GM12878 (cell line): ENCODE results near the gene DEUP1. TPM values are rescaled to one million over a fixed set of nuclear protein-coding genes. Genes with fewer than 3 reads are reported as not detected.

Source experiments
- ATAC-seq: fragments of 200-7000 bp; cut with Tn5 transposase; 3 replicates; pipeline ENCODE4 v1.9.1; 2020; ENCODE audit warnings: mild to moderate bottlenecking, moderate library complexity
- BruUV-seq: library from RNA; stranded (reverse); fragments of 400-500 nt; replicated peaks from 2 replicates; lab custom pipeline; 2021; lab: Mats Ljungman, UMichigan
- CTCF ChIA-PET: fragments of 300-600 bp; sonication (Branson Sonifier 250); formaldehyde crosslinking; extraction: SDS; loops from one replicate; lab custom pipeline; 2021; ENCODE audit warnings: inconsistent platforms; lab: Yijun Ruan, JAX
- POLR2A ChIA-PET: fragments of 350-600 bp; formaldehyde crosslinking; extraction: SDS; loops from one replicate; lab custom pipeline; 2021; ENCODE audit warnings: inconsistent platforms; lab: Charles Lee
- RAD21 ChIA-PET: fragments of 300-600 bp; sonication (Branson Sonifier 250); formaldehyde crosslinking; loops from one replicate; lab custom pipeline; 2023; ENCODE audit warnings: antibody characterized with exemption; ENCODE audit not compliant: unreplicated experiment; lab: Charles Lee
- SMC1A ChIA-PET: fragments of 300-600 bp; sonication (Branson Sonifier 250); formaldehyde crosslinking; loops from one replicate; lab custom pipeline; 2023; ENCODE audit not compliant: unreplicated experiment, uncharacterized antibody; lab: Charles Lee
- DNase-seq: peaks from one replicate; pipeline ENCODE4 v3.0.0-alpha.2; 2011; ENCODE audit warnings: low read depth, low spot score
- FAIRE-seq: peaks from 3 replicates; lab custom pipeline; 2011; peaks lifted over from hg19 to GRCh38; lab: Jason Lieb, UNC
- H2AFZ ChIP-seq: 2 replicates; pipeline ENCODE4 v1.6.0; 2011; ENCODE audit warnings: low read depth, low read length, control low read depth; ENCODE audit not compliant: control insufficient read depth
- H3K27ac ChIP-seq: 2 replicates; pipeline ENCODE4 v1.5.1; 2011; ENCODE audit warnings: control low read depth; ENCODE audit not compliant: control insufficient read depth, insufficient read depth
- H3K27me3 ChIP-seq, 2 experiments: replicated peaks in 1 of 2; 2 replicates each; pipeline versions ENCODE4 v1.6.0 to v1.6.1; 2011; ENCODE audit warnings: low read length in 1 of 2; ENCODE audit not compliant: control insufficient read depth in 2 of 2, insufficient read depth in 2 of 2
- H3K36me3 ChIP-seq, 2 experiments: 2 replicates each; pipeline ENCODE4 v1.5.1; 2011; ENCODE audit warnings: low read length in 1 of 2; ENCODE audit not compliant: control insufficient read depth in 2 of 2, insufficient read depth in 2 of 2
- H3K4me1 ChIP-seq: 2 replicates; pipeline ENCODE4 v1.6.1; 2011; ENCODE audit warnings: mild to moderate bottlenecking, low read length, moderate library complexity, mixed read lengths; ENCODE audit not compliant: control insufficient read depth, insufficient read depth
- H3K4me2 ChIP-seq: 2 replicates; pipeline ENCODE4 v1.6.0; 2011; ENCODE audit warnings: control low read depth; ENCODE audit not compliant: control insufficient read depth, insufficient read depth
- H3K4me3 ChIP-seq: fragments of 200-600 bp; sonication (generic); 2 replicates; pipeline ENCODE4 v1.5.1; 2016
- H3K79me2 ChIP-seq: 2 replicates; pipeline ENCODE4 v1.6.0; 2011; ENCODE audit warnings: low read length; ENCODE audit not compliant: control insufficient read depth, insufficient read depth
- H3K9ac ChIP-seq: 2 replicates; pipeline ENCODE4 v1.8.0; 2011; ENCODE audit warnings: low read length, control low read depth, mixed read lengths; ENCODE audit not compliant: control insufficient read depth, insufficient read depth
- H3K9me3 ChIP-seq: replicated peaks from 3 replicates; pipeline ENCODE4 v1.5.1; 2011; ENCODE audit warnings: mild to moderate bottlenecking, low read length; ENCODE audit not compliant: control insufficient read depth, insufficient read depth
- H4K20me1 ChIP-seq: 2 replicates; pipeline ENCODE4 v1.6.0; 2011; ENCODE audit not compliant: control insufficient read depth, insufficient read depth
- BACH1 ChIP-seq: fragments of 450-650 bp; IDR thresholded peaks from 2 replicates; pipeline ENCODE4 v1.6.1; 2017; ENCODE audit warnings: mild to moderate bottlenecking, borderline replicate concordance
- BCL3 ChIP-seq: IDR thresholded peaks from 2 replicates; pipeline ENCODE4 v1.6.1; 2011; ENCODE audit warnings: borderline replicate concordance, low read depth, mild to moderate bottlenecking, moderate library complexity, low read length; ENCODE audit not compliant: insufficient read depth, poor library complexity, severe bottlenecking
- CUX1 ChIP-seq: IDR thresholded peaks from 2 replicates; pipeline ENCODE4 v1.6.1; 2012; ENCODE audit warnings: improper control_type of control experiment, low read depth, low read length; ENCODE audit not compliant: insufficient replicate concordance
- IRF4 ChIP-seq: IDR thresholded peaks from 2 replicates; pipeline ENCODE4 v1.6.1; 2011; ENCODE audit warnings: low read depth, low read length
- POLR2A ChIP-seq: IDR thresholded peaks from 2 replicates; pipeline ENCODE4 v1.6.1; 2011; ENCODE audit warnings: low read depth, mild to moderate bottlenecking, low read length
- RELA ChIP-seq: fragments of 450-650 bp; IDR thresholded peaks from 2 replicates; pipeline ENCODE4 v1.8.0; 2014; ENCODE audit warnings: borderline replicate concordance; ENCODE audit not compliant: partially characterized antibody
- SMARCA5 ChIP-seq: fragments of 450-650 bp; IDR thresholded peaks from 2 replicates; pipeline ENCODE4 v1.6.1; 2017; ENCODE audit warnings: mild to moderate bottlenecking
- SMC3 ChIP-seq: IDR thresholded peaks from 2 replicates; pipeline ENCODE4 v1.6.1; 2011; ENCODE audit warnings: low read length, improper control_type of control experiment, borderline replicate concordance
- STAT3 ChIP-seq: IDR thresholded peaks from 2 replicates; pipeline ENCODE4 v1.6.1; 2011; ENCODE audit warnings: low read depth, low read length, improper control_type of control experiment
- SUPT20H ChIP-seq: IDR thresholded peaks from 2 replicates; pipeline ENCODE4 v1.6.1; 2011; ENCODE audit warnings: low read depth, mild to moderate bottlenecking, low read length, moderate library complexity, borderline replicate concordance; ENCODE audit not compliant: control insufficient read depth
- TCF3 ChIP-seq: IDR thresholded peaks from 2 replicates; pipeline ENCODE4 v1.6.1; 2012; ENCODE audit warnings: low read depth, mild to moderate bottlenecking, low read length, borderline replicate concordance; ENCODE audit not compliant: insufficient read depth
- ZBTB11 ChIP-seq: fragments of 450-650 bp; formaldehyde crosslinking; IDR thresholded peaks from 2 replicates; pipeline ENCODE4 v1.5.0; 2022; ENCODE audit warnings: mild to moderate bottlenecking, missing genetic modification characterization
- ZNF217 ChIP-seq: fragments of 450-650 bp; IDR thresholded peaks from 2 replicates; pipeline ENCODE4 v1.6.1; 2017; ENCODE audit warnings: antibody characterized with exemption, mild to moderate bottlenecking
- WGBS: methylation state at CpG from one replicate; pipeline ENCODE4 v1.1.6; 2016; ENCODE audit warnings: low lambda C conversion rate; ENCODE audit not compliant: insufficient replicate concordance, insufficient coverage; ENCODE audit errors: missing lambda C conversion rate; 5-methylcytosine and 5-hydroxymethylcytosine counted together
- in situ Hi-C: fragments of 300-500 bp; cut with MboI; formaldehyde crosslinking; loops from 9 replicates; pipeline ENCODE4 v1.14.3; 2018; ENCODE audit warnings: mixed read lengths
- intact Hi-C: fragments of 100-400 bp; cut with micrococcal nuclease; formaldehyde crosslinking; loops from one replicate; pipeline ENCODE4 v1.14.2; 2022; ENCODE audit not compliant: unreplicated experiment
- polyA plus RNA-seq, 11 experiments: library from polyadenylated mRNA; depleted of rRNA in 4 of 11; unstranded in 6 of 11; stranded (reverse) in 5 of 11; fragments of >200 nt; fragmentation: Nextera tagmentation in 4 of 11; fragmentation: Illumina TruSeq in 1 of 11; extraction: Ambion mirVana in 4 of 11; extraction: Trizol in 1 of 11; gene quantifications; 1 replicate in 1 of 11; 2 replicates in 10 of 11; pipeline versions ENCODE4 v1.2.1 to v1.2.3, GENCODE V29; 2011 to 2016; ENCODE audit warnings: inconsistent platforms in 2 of 11, missing spikeins in 2 of 11, low read depth in 1 of 11
- total RNA-seq, 4 experiments: library from RNA; depleted of rRNA in 3 of 4; stranded (reverse); fragments of >200 nt in 3 of 4; fragmentation: Illumina TruSeq in 1 of 4; extraction: Trizol in 1 of 4; gene quantifications; 2 replicates each; pipeline versions ENCODE4 v1.2.1 to v1.2.3, GENCODE V29; 2013 to 2021

Gene DEUP1
- total and polyA plus RNA-seq, 10 of the 15 experiments (the other 5 are each of a cell fraction or from before 2014, with no cell fraction given) = 0.12 TPM; not detected in 9

- H3K4me3 ChIP-seq = no peak overlapping the region
- H3K27ac ChIP-seq = no peak overlapping the region
- intact Hi-C loops = no loop called here
- DNase-seq = no peak
- H3K4me1 ChIP-seq = no peaks in the 10 kb centered on the region
- no peaks in the 10 kb centered on the region for H4K20me1 ChIP-seq
- 93% methylated on average over 16 of the region's 16 CpGs for WGBS
- no peaks in the 10 kb centered on the region for H3K27me3 ChIP-seq
- no peak overlapping the region for H3K9ac ChIP-seq
- no TSS peak for BruUV-seq
- ATAC-seq = no peak
- CTCF ChIA-PET = interaction anchor here (0.8 kb wide), 1 partner anchor 9 kb away, joined by 3 read pairs; no protein-coding TSS in a partner anchor
- H3K79me2 ChIP-seq = no peaks in the 10 kb centered on the region
- SMC1A ChIA-PET = no interaction called here
- H2AFZ ChIP-seq = no peak overlapping the region
- no peak overlapping the region for H3K4me2 ChIP-seq
- no peaks in the 10 kb centered on the region for H3K9me3 ChIP-seq
- FAIRE-seq = no peak
- RAD21 ChIA-PET = interaction anchor here (1.0 kb wide), 1 partner anchor 65 kb away, joined by 3 read pairs; no protein-coding TSS in a partner anchor
- no peak for TF ChIP-seq BCL3
- TF ChIP-seq POLR2A = no peak
- no peak for TF ChIP-seq STAT3
- TF ChIP-seq ZNF217 = no peak
- TF ChIP-seq BACH1 = no peak
- TF ChIP-seq CUX1 = no peak
- no peak for TF ChIP-seq TCF3
- TF ChIP-seq SMARCA5 = no peak
- no peak for TF ChIP-seq SUPT20H
- TF ChIP-seq RELA = no peak
- TF ChIP-seq IRF4 = no peak
- no peak for TF ChIP-seq SMC3
- TF ChIP-seq ZBTB11 (CRISPR knock-in tag) = no peak
- TF ChIP-seq, all 136 proteins: peak for 0
- in situ Hi-C loops = no loop called here
- H3K36me3 ChIP-seq = peaks cover 0 to 14% of the 10 kb centered on the region in 2 experiments; a peak in 2 of 4 replicates
- POLR2A ChIA-PET = no interaction called here
Measured at GRCh38 chr11:93481279-93481678, 150.7 kb downstream of the DEUP1 start.
